HG03108 (cell line): ENCODE data around the gene DPY19L1.
"Not testable (repeated sequence)": the region's sequence is repeated elsewhere in the genome, so short reads cannot be mapped to it uniquely, and the experiment has no call there.

Experiments used
- ATAC-seq: cut with Tn5 transposase; IDR thresholded peaks from one replicate; pipeline ENCODE4 v1.9.1; 2021; ENCODE audit warnings: moderate library complexity; ENCODE audit not compliant: unreplicated experiment

DPY19L1 gene

GRCh38 chr7:34928560-34928959, 108.7 kb downstream of the DPY19L1 start:
- no peak for ATAC-seq

- ATAC-seq, result no peak
Observed at GRCh38 chr7:34928052-34928451, 109.2 kb downstream of the DPY19L1 start.

- ATAC-seq, result not testable (repeated sequence)
Observed at GRCh38 chr7:34920470-34920869, 116.8 kb downstream of the DPY19L1 start.

- not testable (repeated sequence) for ATAC-seq
Observed at GRCh38 chr7:34919038-34919437, 118.2 kb downstream of the DPY19L1 start.

- ATAC-seq, result not testable (repeated sequence)
Observed at GRCh38 chr7:34918198-34918861, 119.0 kb downstream of the DPY19L1 start.

- not testable (repeated sequence) for ATAC-seq
Observed at GRCh38 chr7:34917515-34917914, 119.8 kb downstream of the DPY19L1 start.

GRCh38 chr7:34916267-34916666, 121.0 kb downstream of the DPY19L1 start:
- ATAC-seq, result no peak

- no peak for ATAC-seq
Observed at GRCh38 chr7:34912236-34912635, 125.0 kb downstream of the DPY19L1 start.

GRCh38 chr7:34906266-34906850, 130.9 kb downstream of the DPY19L1 start:
- not testable (repeated sequence) for ATAC-seq

- no peak for ATAC-seq
Observed at GRCh38 chr7:34904987-34905386, 132.3 kb downstream of the DPY19L1 start.

GRCh38 chr7:34903921-34904320, 133.4 kb downstream of the DPY19L1 start:
- ATAC-seq, result not testable (repeated sequence)

GRCh38 chr7:34902182-34902581, 135.1 kb downstream of the DPY19L1 start:
- ATAC-seq, result no peak

GRCh38 chr7:34900891-34901513, 136.3 kb downstream of the DPY19L1 start:
- peak; percentile 50 for ATAC-seq

- ATAC-seq, result no peak
Observed at GRCh38 chr7:34895202-34895601, 142.1 kb downstream of the DPY19L1 start.

- ATAC-seq, result no peak
Observed at GRCh38 chr7:34889951-34890350, 147.3 kb downstream of the DPY19L1 start.

- no peak for ATAC-seq
Observed at GRCh38 chr7:34886856-34887255, 150.4 kb downstream of the DPY19L1 start.

GRCh38 chr7:34883855-34884254, 153.4 kb downstream of the DPY19L1 start:
- not testable (repeated sequence) for ATAC-seq

GRCh38 chr7:34879871-34880270, 157.4 kb downstream of the DPY19L1 start:
- ATAC-seq, result no peak

- not testable (repeated sequence) for ATAC-seq
Observed at GRCh38 chr7:34878944-34879735, 158.1 kb downstream of the DPY19L1 start.
